H1 (cell line): ENCODE data around the gene CLIP4. TPM values are rescaled to one million over a fixed set of nuclear protein-coding genes. Genes with fewer than 3 reads are reported as not detected.

Experiments
- CTCF ChIA-PET: fragments of 300-600 bp; sonication (Branson Sonifier 250); formaldehyde crosslinking; loops from one replicate; lab custom pipeline; 2021; ENCODE audit not compliant: partially characterized antibody; lab: Charles Lee
- POLR2A ChIA-PET: fragments of 300-600 bp; sonication (Branson Sonifier 250); formaldehyde crosslinking; loops from one replicate; lab custom pipeline; 2021; ENCODE audit warnings: inconsistent platforms; ENCODE audit not compliant: partially characterized antibody; lab: Charles Lee
- DNase-seq, 2 experiments: peaks; one replicate each; pipeline versions ENCODE4 v3.0.0 to v3.0.0-alpha.2; 2010 to 2022; ENCODE audit warnings: low spot score in 2 of 2, low read depth in 1 of 2, mixed read lengths in 1 of 2
- FAIRE-seq: peaks from 2 replicates; lab custom pipeline; 2011; peaks lifted over from hg19 to GRCh38; lab: Jason Lieb, UNC
- H2AFZ ChIP-seq: 2 replicates; pipeline ENCODE4 v1.8.1; 2012; ENCODE audit warnings: low read length, inconsistent platforms
- H2AK5ac ChIP-seq: 2 replicates; pipeline ENCODE4 v1.6.1; 2013; ENCODE audit warnings: low read depth, low read length
- H2BK120ac ChIP-seq: replicated peaks from 2 replicates; pipeline ENCODE3; 2013; ENCODE audit warnings: low read depth, low read length, inconsistent platforms
- H2BK12ac ChIP-seq: 2 replicates; pipeline ENCODE4 v1.6.1; 2013; ENCODE audit warnings: low read depth, low read length
- H2BK15ac ChIP-seq: 2 replicates; pipeline ENCODE4 v1.6.1; 2013; ENCODE audit warnings: low read length
- H2BK20ac ChIP-seq: 2 replicates; pipeline ENCODE4 v1.6.1; 2013; ENCODE audit warnings: low read length
- H2BK5ac ChIP-seq: 2 replicates; pipeline ENCODE4 v1.6.1; 2013; ENCODE audit warnings: low read depth, low read length
- H3K14ac ChIP-seq: 2 replicates; pipeline ENCODE4 v1.6.1; 2013; ENCODE audit warnings: inconsistent platforms; ENCODE audit not compliant: insufficient read length
- H3K18ac ChIP-seq: 2 replicates; pipeline ENCODE4 v1.6.1; 2013; ENCODE audit warnings: low read length; ENCODE audit errors: extremely low read depth
- H3K23ac ChIP-seq: 2 replicates; pipeline ENCODE4 v1.6.1; 2013; ENCODE audit warnings: inconsistent platforms; ENCODE audit not compliant: insufficient read length
- H3K23me2 ChIP-seq: 2 replicates; pipeline ENCODE4 v1.6.1; 2013; ENCODE audit warnings: low read depth, low read length
- H3K27ac ChIP-seq: 2 replicates; pipeline ENCODE4 v1.6.1; 2011; ENCODE audit warnings: low read depth, low read length, inconsistent platforms
- H3K27me3 ChIP-seq, 4 experiments: replicated peaks in 1 of 4; 1 replicate in 1 of 4; 2 replicates in 3 of 4; pipeline versions ENCODE4 v1.6.1 to v1.8.1; 2011 to 2013; ENCODE audit warnings: low read length in 3 of 4, mild to moderate bottlenecking in 3 of 4, inconsistent platforms in 2 of 4, mixed read lengths in 2 of 4, moderate library complexity in 1 of 4; ENCODE audit not compliant: control insufficient read depth in 3 of 4, insufficient read depth in 3 of 4; ENCODE audit errors: extremely low read depth in 1 of 4
- H3K36me3 ChIP-seq, 4 experiments: 2 replicates each; pipeline versions ENCODE4 v1.6.1 to v1.8.1; 2011 to 2013; ENCODE audit warnings: mild to moderate bottlenecking in 4 of 4, low read length in 3 of 4, moderate library complexity in 2 of 4, control low read depth in 1 of 4, inconsistent platforms in 1 of 4; ENCODE audit not compliant: insufficient read depth in 4 of 4, control insufficient read depth in 2 of 4
- H3K4ac ChIP-seq: replicated peaks from 2 replicates; pipeline ENCODE3; 2013; ENCODE audit warnings: low read length, low read depth, mixed read lengths, inconsistent platforms; ENCODE audit not compliant: insufficient read length
- H3K4me1 ChIP-seq, 4 experiments: replicated peaks in 1 of 4; 1 replicate in 1 of 4; 2 replicates in 3 of 4; pipeline versions ENCODE4 v1.6.1 to v1.8.1; 2011 to 2013; ENCODE audit warnings: low read length in 3 of 4, inconsistent platforms in 2 of 4, mixed read lengths in 1 of 4; ENCODE audit not compliant: insufficient read depth in 4 of 4, control insufficient read depth in 3 of 4
- H3K4me2 ChIP-seq, 2 experiments: 2 replicates each; pipeline versions ENCODE4 v1.6.1 to v1.8.1; 2011 to 2013; ENCODE audit warnings: low read depth in 2 of 2, low read length in 2 of 2, control low read depth in 1 of 2, inconsistent platforms in 1 of 2, mild to moderate bottlenecking in 1 of 2; ENCODE audit not compliant: insufficient read depth in 1 of 2
- H3K4me3 ChIP-seq, 4 experiments: fragments of 200-600, 300-600 bp in 1 of 4; sonication (generic), shearing (Covaris generic), sonication (Bioruptor Twin) in 1 of 4; 2 replicates each; pipeline versions ENCODE4 v1.5.1 to v1.8.1; 2011 to 2016; ENCODE audit warnings: low read length in 4 of 4, low read depth in 3 of 4, control low read depth in 2 of 4, inconsistent platforms in 2 of 4, mild to moderate bottlenecking in 2 of 4, mixed read lengths in 1 of 4, moderate library complexity in 1 of 4; ENCODE audit not compliant: insufficient read depth in 2 of 4; ENCODE audit errors: extremely low read depth in 1 of 4
- H3K56ac ChIP-seq: replicated peaks from 2 replicates; pipeline ENCODE3; 2013; ENCODE audit warnings: low read depth, mild to moderate bottlenecking, mixed read lengths, low read length, inconsistent platforms; ENCODE audit not compliant: insufficient read length
- H3K79me1 ChIP-seq: 2 replicates; pipeline ENCODE4 v1.6.1; 2013; ENCODE audit warnings: low read depth, low read length, control low read depth
- H3K79me2 ChIP-seq, 2 experiments: 2 replicates each; pipeline versions ENCODE4 v1.6.1 to v1.8.1; 2012 to 2013; ENCODE audit warnings: low read length in 2 of 2, mild to moderate bottlenecking in 2 of 2, inconsistent platforms in 1 of 2; ENCODE audit not compliant: insufficient read depth in 2 of 2, control insufficient read depth in 1 of 2
- H3K9ac ChIP-seq, 4 experiments: replicated peaks in 1 of 4; 1 replicate in 1 of 4; 2 replicates in 3 of 4; pipeline versions ENCODE4 v1.6.1 to v1.8.1; 2011 to 2013; ENCODE audit warnings: low read depth in 3 of 4, low read length in 3 of 4, control low read depth in 2 of 4, mild to moderate bottlenecking in 2 of 4, moderate library complexity in 2 of 4, inconsistent platforms in 1 of 4; ENCODE audit errors: extremely low read depth in 1 of 4
- H3K9me3 ChIP-seq, 2 experiments: 2 replicates each; pipeline versions ENCODE4 v1.6.1 to v1.8.1; 2012 to 2013; ENCODE audit warnings: mild to moderate bottlenecking in 2 of 2, moderate library complexity in 2 of 2, control low read depth in 1 of 2, inconsistent platforms in 1 of 2, low read depth in 1 of 2, low read length in 1 of 2, mixed read lengths in 1 of 2; ENCODE audit not compliant: insufficient read depth in 2 of 2
- H4K20me1 ChIP-seq, 2 experiments: replicated peaks in 1 of 2; 2 replicates each; pipeline versions ENCODE3 to v1.8.1; 2011 to 2013; ENCODE audit warnings: inconsistent platforms in 2 of 2, low read length in 2 of 2, mild to moderate bottlenecking in 1 of 2; ENCODE audit not compliant: insufficient read depth in 2 of 2, control insufficient read depth in 1 of 2
- H4K5ac ChIP-seq: 2 replicates; pipeline ENCODE4 v1.6.1; 2013; ENCODE audit warnings: low read length, low read depth, mixed read lengths, inconsistent platforms; ENCODE audit not compliant: insufficient read length
- H4K8ac ChIP-seq: 2 replicates; pipeline ENCODE4 v1.8.0; 2013; ENCODE audit warnings: mild to moderate bottlenecking, moderate library complexity, low read length, inconsistent platforms; ENCODE audit not compliant: insufficient read depth; ENCODE audit errors: extremely low read depth
- H4K91ac ChIP-seq: replicated peaks from 2 replicates; pipeline ENCODE3; 2013; ENCODE audit warnings: low read length, mixed read lengths, inconsistent platforms; ENCODE audit not compliant: insufficient read length
- SAP30 ChIP-seq: fragments of 300-600 bp; sonication (generic); IDR thresholded peaks from 2 replicates; pipeline ENCODE4 v1.7.1; 2012; ENCODE audit warnings: low read length, moderate library complexity, mild to moderate bottlenecking, inconsistent platforms; ENCODE audit not compliant: insufficient read depth, insufficient replicate concordance
- SIN3A ChIP-seq, 2 experiments: IDR thresholded peaks in 1 of 2; conservative IDR thresholded peaks in 1 of 2; 2 replicates each; pipeline ENCODE4 v1.6.1; 2011 to 2012; ENCODE audit warnings: low read length in 2 of 2, improper control_type of control experiment in 1 of 2, low read depth in 1 of 2, mild to moderate bottlenecking in 1 of 2
- polyA plus RNA-seq, 7 experiments: library from polyadenylated mRNA; depleted of rRNA in 3 of 7; stranded (reverse) in 5 of 7; unstranded in 2 of 7; fragments of >200 nt in 5 of 7; fragments of 200-250 nt in 2 of 7; gene quantifications; 1 replicate in 5 of 7; 2 replicates in 1 of 7; 4 replicates in 1 of 7; pipeline versions ENCODE4 v1.2.1 to v1.2.3, GENCODE V29; 2011 to 2013; ENCODE audit warnings: missing spikeins in 2 of 7, mixed read lengths in 2 of 7
- total RNA-seq: library from RNA; stranded (reverse); fragmentation: NEBNext Ultra II Directional; extraction: Animal tissue kit (Norgen Biotek cat#: 25700); gene quantifications from 2 replicates; pipeline ENCODE4 v1.2.1, GENCODE V29; 2021

CLIP4 gene
- total and polyA plus RNA-seq, 2 of the 8 experiments (the other 6 are each of a cell fraction or from before 2014, with no cell fraction given), result 0.08 to 0.09 TPM

- no peak overlapping the region for H4K8ac ChIP-seq
- H3K18ac ChIP-seq, result no peak overlapping the region
- H3K79me1 ChIP-seq, result no peaks in the 10 kb centered on the region
- H3K4me3 ChIP-seq, result no peak overlapping the region
- peaks cover 32 to 44% (median 42%) of the 10 kb centered on the region in 4 experiments for H3K27me3 ChIP-seq
- no peak overlapping the region for H2BK15ac ChIP-seq
- no peak overlapping the region for H2BK120ac ChIP-seq
- H3K9me3 ChIP-seq, result no peaks in the 10 kb centered on the region
- no peak overlapping the region for H2AK5ac ChIP-seq
- no peak overlapping the region for H2AFZ ChIP-seq
- H3K56ac ChIP-seq, result no peak overlapping the region
- DNase-seq (no peak), FAIRE-seq (no peak)
- H3K23me2 ChIP-seq, result peaks cover 6% of the 10 kb centered on the region; the same call in 1 of the 2 replicates
- no peak overlapping the region for H4K91ac ChIP-seq
- no peak overlapping the region for H3K14ac ChIP-seq
- peaks cover 0 to 5% (median 0%) of the 10 kb centered on the region in 4 experiments; a peak in 1 of 7 replicates for H3K4me1 ChIP-seq
- H2BK12ac ChIP-seq, result no peak overlapping the region
- ChIA-PET POLR2A (no interaction called here), CTCF (interaction anchor here (1.5 kb wide), 1 partner anchor 7 kb away, joined by 3 read pairs; no protein-coding TSS in a partner anchor)
- H4K5ac ChIP-seq, result no peak overlapping the region
- H3K23ac ChIP-seq, result no peak overlapping the region
- no peak overlapping the region for H3K4ac ChIP-seq
- no peak overlapping the region for H2BK5ac ChIP-seq
- H3K36me3 ChIP-seq, result no peaks in the 10 kb centered on the region; a peak in 1 of 8 replicates
- no peak overlapping the region for H3K4me2 ChIP-seq
- no peak overlapping the region for H3K27ac ChIP-seq
- H2BK20ac ChIP-seq, result no peak overlapping the region
- peaks cover 0 to 2% of the 10 kb centered on the region in 2 experiments for H4K20me1 ChIP-seq
- no peaks in the 10 kb centered on the region for H3K79me2 ChIP-seq
- H3K9ac ChIP-seq, result no peak overlapping the region
- TF ChIP-seq SIN3A (conservative IDR thresholded peaks at IDR 0.05 in 1 of 2, IDR thresholded peaks at IDR 0.05 in 1 of 2; ENCODE audit: low read depth in 1 of 2, low read length in 2 of 2), result no peak
- no peak for TF ChIP-seq SAP30
These were observed 2.8 kb upstream of the CLIP4 start for GRCh38 chr2:29112379-29112778.
